AG04449 (cell line): Measurements from ENCODE around the gene MPHOSPH8.

Source experiments
- CTCF ChIA-PET: fragments of 350-600 bp; formaldehyde crosslinking; extraction: SDS; loops from one replicate; lab custom pipeline; 2021; ENCODE audit warnings: antibody characterized with exemption; lab: Yijun Ruan, JAX
- POLR2A ChIA-PET: fragments of 400-600, 350-600 bp; formaldehyde crosslinking; extraction: SDS; loops from one replicate; lab custom pipeline; 2020; ENCODE audit warnings: antibody characterized with exemption, inconsistent platforms; lab: Yijun Ruan, JAX
- DNase-seq: peaks from one replicate; pipeline ENCODE4 v3.0.0-alpha.2; 2010; ENCODE audit warnings: low read depth, low spot score
- H3K4me3 ChIP-seq: 2 replicates; pipeline ENCODE4 v1.5.1; 2011; ENCODE audit warnings: low read depth, mild to moderate bottlenecking, control low read depth, low read length
- CTCF ChIP-seq: IDR thresholded peaks from one replicate; pipeline ENCODE4 v1.5.1; 2011; ENCODE audit warnings: mild to moderate bottlenecking, moderate library complexity, low read length, control low read depth, inconsistent platforms; ENCODE audit not compliant: insufficient read depth; ENCODE audit errors: missing control alignments

Gene MPHOSPH8

GRCh38 chr13:19664481-19665230 lies 31.2 kb downstream of the MPHOSPH8 start:
- H3K4me3 ChIP-seq: no peak overlapping the region
- CTCF ChIA-PET: no interaction called here
- no peak for DNase-seq
- POLR2A ChIA-PET: no interaction called here
- TF ChIP-seq CTCF: no peak

- CTCF ChIA-PET: no interaction called here
- no peak for DNase-seq
- H3K4me3 ChIP-seq: no peak overlapping the region
- POLR2A ChIA-PET: no interaction called here
- no peak for TF ChIP-seq CTCF
These were observed 32.0 kb downstream of the MPHOSPH8 start for GRCh38 chr13:19665427-19665859.

- H3K4me3 ChIP-seq: no peak overlapping the region
- DNase-seq: no peak
- no peak for TF ChIP-seq CTCF
- CTCF ChIA-PET: no interaction called here
- POLR2A ChIA-PET: no interaction called here
These were observed 35.3 kb downstream of the MPHOSPH8 start for GRCh38 chr13:19668778-19669177.

DNA sequence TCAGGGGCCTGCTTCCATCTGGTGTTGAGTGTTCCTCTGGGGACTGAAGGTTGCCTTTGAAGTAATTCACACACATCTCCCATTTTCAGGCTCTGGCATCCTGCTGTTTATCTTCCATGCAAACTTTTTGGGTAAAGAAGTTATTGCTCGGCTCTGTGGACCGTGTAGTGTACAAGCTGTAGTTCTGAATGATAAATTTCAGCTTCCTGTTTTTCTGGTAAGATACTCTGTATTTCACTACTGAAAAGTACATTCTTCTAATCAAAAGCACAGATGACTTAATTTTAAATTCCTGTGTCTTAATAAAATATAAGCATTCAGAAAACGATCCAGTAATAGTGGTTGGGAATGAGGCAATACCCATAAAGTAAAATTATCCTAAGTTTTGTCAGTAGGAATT lies 36.7 kb downstream of the MPHOSPH8 start:
- DNase-seq: no peak
- CTCF ChIA-PET: no interaction called here
- no peak for TF ChIP-seq CTCF
- H3K4me3 ChIP-seq: no peak overlapping the region
- POLR2A ChIA-PET: no interaction called here

DNA sequence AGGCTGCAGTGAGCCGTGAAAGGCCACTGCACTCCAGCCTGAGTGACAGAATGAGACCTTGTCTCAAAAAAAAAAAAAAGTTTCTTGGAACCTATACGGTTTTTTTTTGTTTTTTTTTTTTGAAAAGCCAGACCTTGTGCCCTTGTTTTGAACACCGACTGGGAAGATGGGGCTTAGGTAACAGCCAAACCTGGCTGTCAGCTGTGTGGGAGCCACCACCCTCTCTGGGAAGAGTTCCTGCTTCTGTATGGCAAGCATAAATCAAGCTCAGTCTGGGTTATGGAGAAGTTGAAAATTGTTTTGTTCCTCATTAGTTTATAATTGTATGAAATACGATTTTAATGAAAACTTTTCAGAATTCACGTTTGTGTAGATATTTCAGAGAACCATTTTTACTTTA lies 39.5 kb downstream of the MPHOSPH8 start:
- ChIA-PET POLR2A (no interaction called here), CTCF (interaction anchor here (0.6 kb wide), 1 partner anchor 494 kb away, joined by 4 read pairs; no protein-coding TSS in a partner anchor)
- H3K4me3 ChIP-seq: no peak overlapping the region
- TF ChIP-seq CTCF: no peak
- DNase-seq: no peak

GRCh38 chr13:19673473-19674430 lies 40.3 kb downstream of the MPHOSPH8 start:
- TF ChIP-seq CTCF: no peak
- H3K4me3 ChIP-seq: no peak overlapping the region
- CTCF ChIA-PET: interaction anchor here (0.6 kb wide), 1 partner anchor 494 kb away, joined by 4 read pairs; no protein-coding TSS in a partner anchor
- DNase-seq: no peak
- POLR2A ChIA-PET: no interaction called here
